ENCODE data around the gene CCDC54.

CCDC54 gene

DNA sequence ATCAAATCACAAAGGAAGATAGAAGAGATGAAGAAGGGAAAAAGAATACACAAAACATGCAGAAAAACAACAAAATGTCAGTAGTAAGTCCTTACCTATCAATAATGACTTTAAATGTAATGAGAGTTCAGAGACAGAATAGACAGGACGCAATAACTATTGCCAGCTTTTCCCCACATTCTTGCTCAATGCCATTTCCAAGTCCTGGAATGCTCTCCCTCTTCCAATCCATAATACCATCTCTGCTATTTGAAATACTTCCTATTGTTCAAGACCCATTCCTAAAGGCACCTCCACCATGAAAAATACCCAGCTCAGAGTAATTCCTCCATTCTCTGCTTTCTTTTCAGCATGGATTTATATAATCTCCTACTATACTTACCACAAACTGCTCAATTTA lies 33.4 kb downstream of the CCDC54 start:
- TF ChIP-seq ZNF274 (IDR thresholded peaks at IDR 0.05; ENCODE audit: low read depth, low read length), result no peak
- no peak overlapping the region for H3K4me3 ChIP-seq (ENCODE audit: low read length)

GRCh38 chr3:107411056-107411455 lies 33.8 kb downstream of the CCDC54 start:
- TF ChIP-seq ZNF274 (IDR thresholded peaks at IDR 0.05; ENCODE audit: low read depth, low read length), result no peak

GRCh38 chr3:107411779-107412178 lies 34.5 kb downstream of the CCDC54 start:
- TF ChIP-seq ZNF274 (IDR thresholded peaks at IDR 0.05; ENCODE audit: low read depth, low read length), result no peak
- H3K4me3 ChIP-seq (ENCODE audit: low read length), result no peak overlapping the region

More at GRCh38 chr3:107411056-107411455, 33.8 kb downstream of the CCDC54 start:
- no peak overlapping the region for H3K4me3 ChIP-seq (ENCODE audit: low read length)

GRCh38 chr3:107412376-107412775 lies 35.1 kb downstream of the CCDC54 start:
- no peak for TF ChIP-seq ZNF274 (IDR thresholded peaks at IDR 0.05; ENCODE audit: low read depth, low read length)

GRCh38 chr3:107413264-107413663 lies 36.0 kb downstream of the CCDC54 start:
- no peak for TF ChIP-seq ZNF274 (IDR thresholded peaks at IDR 0.05; ENCODE audit: low read depth, low read length)
- no peak overlapping the region for H3K4me3 ChIP-seq (ENCODE audit: low read length)

More at GRCh38 chr3:107412376-107412775, 35.1 kb downstream of the CCDC54 start:
- H3K4me3 ChIP-seq (ENCODE audit: low read length), result no peak overlapping the region

DNA sequence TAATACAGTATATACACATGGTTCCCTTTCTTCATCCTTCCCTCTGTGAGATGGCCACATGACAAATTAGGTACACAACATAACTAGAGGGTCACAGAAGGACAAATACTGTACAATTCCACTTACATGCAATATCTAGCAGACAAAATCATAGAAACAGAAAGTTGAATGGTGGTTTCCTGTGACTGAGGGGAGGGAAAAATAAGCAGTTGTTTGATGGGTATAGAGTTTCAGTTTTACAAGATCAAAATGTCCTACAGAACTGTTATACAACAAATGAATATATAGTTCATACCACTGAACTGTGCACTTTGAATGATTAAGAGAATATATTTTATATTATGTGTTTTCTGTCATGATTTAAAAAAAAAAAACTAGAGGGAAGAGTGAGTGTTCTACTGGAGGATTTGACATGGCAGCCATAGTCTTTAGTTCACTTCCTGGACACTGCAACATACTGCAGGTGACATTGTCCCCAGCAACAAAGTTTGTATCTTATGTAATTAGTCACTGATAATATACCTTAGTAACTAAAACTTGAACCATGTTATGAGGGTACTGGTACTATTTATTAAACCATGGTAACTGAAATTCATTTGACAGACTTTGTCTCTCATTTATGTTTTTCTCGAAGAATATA lies 37.2 kb downstream of the CCDC54 start:
- TF ChIP-seq ZNF274 (IDR thresholded peaks at IDR 0.05; ENCODE audit: low read depth, low read length), result no peak
- H3K4me3 ChIP-seq (ENCODE audit: low read length), result no peak overlapping the region

DNA sequence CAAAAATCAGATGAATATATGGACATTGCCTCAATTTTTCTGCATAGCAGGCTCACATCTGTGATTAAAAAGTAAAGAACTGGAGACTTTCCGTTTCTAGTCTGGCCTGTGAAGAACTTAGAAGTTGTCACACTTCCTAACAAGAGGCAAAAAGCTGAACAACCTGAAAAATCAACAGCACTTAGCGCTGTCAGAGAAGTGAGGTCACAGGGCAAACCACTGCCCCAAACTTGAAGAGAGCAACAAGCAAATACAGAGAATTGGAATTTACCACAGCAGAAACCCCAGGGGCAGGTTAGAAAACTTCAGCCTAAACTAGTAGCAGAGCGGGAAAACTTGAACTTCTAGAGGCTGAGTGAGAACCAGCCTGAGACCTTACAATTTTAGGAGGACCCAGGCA lies 38.9 kb downstream of the CCDC54 start:
- no peak for TF ChIP-seq ZNF274 (IDR thresholded peaks at IDR 0.05; ENCODE audit: low read depth, low read length)
- no peak overlapping the region for H3K4me3 ChIP-seq (ENCODE audit: low read length)

GRCh38 chr3:107416886-107417285 lies 39.6 kb downstream of the CCDC54 start:
- no peak for TF ChIP-seq ZNF274 (IDR thresholded peaks at IDR 0.05; ENCODE audit: low read depth, low read length)
- H3K4me3 ChIP-seq (ENCODE audit: low read length), result no peak overlapping the region

DNA sequence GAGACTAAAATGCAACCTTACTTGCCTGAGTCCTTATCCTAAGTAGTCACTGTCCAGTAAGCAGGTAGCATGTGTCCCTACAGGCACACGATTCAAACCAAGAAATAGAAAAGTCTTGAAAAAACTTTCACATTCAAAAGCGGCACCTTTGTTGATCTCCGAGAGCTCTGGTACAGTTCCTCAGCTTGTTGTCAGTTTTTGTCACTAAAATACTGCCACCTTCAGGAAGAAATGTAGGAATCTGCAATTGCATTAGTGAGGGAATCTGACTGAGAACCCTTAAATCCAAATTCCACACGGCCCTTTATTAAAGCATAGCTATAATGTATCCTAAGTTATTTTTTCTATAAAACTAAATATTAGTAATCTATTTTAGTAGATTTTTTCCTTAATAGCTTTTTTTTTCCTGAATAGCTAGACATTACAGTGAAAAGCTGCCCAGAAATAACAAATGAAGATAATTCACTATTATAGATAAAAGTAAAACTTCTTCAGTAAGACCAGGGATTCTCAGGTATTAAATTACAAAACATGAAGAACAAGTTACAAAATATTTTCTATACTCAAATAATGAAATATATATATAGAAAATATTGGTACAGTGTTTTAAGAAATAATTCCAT lies 44.0 kb downstream of the CCDC54 start:
- TF ChIP-seq ZNF274 (IDR thresholded peaks at IDR 0.05; ENCODE audit: low read depth, low read length), result no peak
- H3K4me3 ChIP-seq (ENCODE audit: low read length), result no peak overlapping the region

DNA sequence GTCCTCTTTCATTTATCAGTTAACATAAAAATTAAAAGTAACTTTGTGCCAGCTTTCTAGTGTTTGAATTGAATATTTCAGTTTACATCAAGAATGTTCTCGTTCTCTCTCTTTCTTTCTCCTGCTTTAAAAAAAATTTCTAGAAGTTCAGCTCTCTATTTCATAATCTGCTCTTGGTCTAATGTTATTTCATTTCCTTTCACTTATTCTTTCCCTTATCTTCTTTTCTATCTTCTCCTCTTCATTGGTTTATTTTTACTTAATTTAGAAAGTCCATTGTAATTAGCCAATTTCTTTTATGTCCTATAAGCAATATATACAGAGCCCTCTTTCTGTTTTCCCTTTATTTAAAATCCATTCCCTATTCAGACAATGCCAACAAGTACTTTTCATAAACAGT lies 44.6 kb downstream of the CCDC54 start:
- no peak for TF ChIP-seq ZNF274 (IDR thresholded peaks at IDR 0.05; ENCODE audit: low read depth, low read length)
- H3K4me3 ChIP-seq (ENCODE audit: low read length), result no peak overlapping the region

- no peak for TF ChIP-seq ZNF274 (IDR thresholded peaks at IDR 0.05; ENCODE audit: low read depth, low read length)
- H3K4me3 ChIP-seq (ENCODE audit: low read length), result no peak overlapping the region
These were observed 47.8 kb downstream of the CCDC54 start for GRCh38 chr3:107425033-107425432.

- H3K4me3 ChIP-seq (ENCODE audit: low read length), result no peak overlapping the region
- TF ChIP-seq ZNF274 (IDR thresholded peaks at IDR 0.05; ENCODE audit: low read depth, low read length), result no peak
These were observed 49.0 kb downstream of the CCDC54 start for GRCh38 chr3:107426223-107426622.

Measured in GM08714 (cell line).